ENCODE results near the gene MLLT11. TPM values are rescaled to one million over a fixed set of nuclear protein-coding genes. Genes with fewer than 3 reads are reported as not detected.

Gene MLLT11
- total RNA-seq, 1 donor from 2014 or later = 27.8 TPM

GRCh38 chr1:151098126-151098525, 37.9 kb downstream of the MLLT11 start:
- H3K36me3 Mint-ChIP-seq (ENCODE audit: low read depth, unreplicated experiment) = no peaks in the 10 kb centered on the region
- no peaks in the 10 kb centered on the region for H3K27me3 Mint-ChIP-seq (ENCODE audit: unreplicated experiment)
- no peaks in the 10 kb centered on the region for H3K4me1 Mint-ChIP-seq (ENCODE audit: unreplicated experiment)
- H3K9me3 Mint-ChIP-seq (ENCODE audit: unreplicated experiment) = no peaks in the 10 kb centered on the region
- TF ChIP-seq, protein P1, sequence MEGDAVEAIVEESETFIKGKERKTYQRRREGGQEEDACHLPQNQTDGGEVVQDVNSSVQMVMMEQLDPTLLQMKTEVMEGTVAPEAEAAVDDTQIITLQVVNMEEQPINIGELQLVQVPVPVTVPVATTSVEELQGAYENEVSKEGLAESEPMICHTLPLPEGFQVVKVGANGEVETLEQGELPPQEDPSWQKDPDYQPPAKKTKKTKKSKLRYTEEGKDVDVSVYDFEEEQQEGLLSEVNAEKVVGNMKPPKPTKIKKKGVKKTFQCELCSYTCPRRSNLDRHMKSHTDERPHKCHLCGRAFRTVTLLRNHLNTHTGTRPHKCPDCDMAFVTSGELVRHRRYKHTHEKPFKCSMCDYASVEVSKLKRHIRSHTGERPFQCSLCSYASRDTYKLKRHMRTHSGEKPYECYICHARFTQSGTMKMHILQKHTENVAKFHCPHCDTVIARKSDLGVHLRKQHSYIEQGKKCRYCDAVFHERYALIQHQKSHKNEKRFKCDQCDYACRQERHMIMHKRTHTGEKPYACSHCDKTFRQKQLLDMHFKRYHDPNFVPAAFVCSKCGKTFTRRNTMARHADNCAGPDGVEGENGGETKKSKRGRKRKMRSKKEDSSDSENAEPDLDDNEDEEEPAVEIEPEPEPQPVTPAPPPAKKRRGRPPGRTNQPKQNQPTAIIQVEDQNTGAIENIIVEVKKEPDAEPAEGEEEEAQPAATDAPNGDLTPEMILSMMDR (IDR thresholded peaks at IDR 0.05; ENCODE audit: unreplicated experiment) = no peak
- DNase-seq (ENCODE audit: low spot score) = no peak
- no peak overlapping the region for H3K4me3 Mint-ChIP-seq (ENCODE audit: unreplicated experiment)
- no peak overlapping the region for H3K27ac Mint-ChIP-seq (ENCODE audit: unreplicated experiment)

DNA sequence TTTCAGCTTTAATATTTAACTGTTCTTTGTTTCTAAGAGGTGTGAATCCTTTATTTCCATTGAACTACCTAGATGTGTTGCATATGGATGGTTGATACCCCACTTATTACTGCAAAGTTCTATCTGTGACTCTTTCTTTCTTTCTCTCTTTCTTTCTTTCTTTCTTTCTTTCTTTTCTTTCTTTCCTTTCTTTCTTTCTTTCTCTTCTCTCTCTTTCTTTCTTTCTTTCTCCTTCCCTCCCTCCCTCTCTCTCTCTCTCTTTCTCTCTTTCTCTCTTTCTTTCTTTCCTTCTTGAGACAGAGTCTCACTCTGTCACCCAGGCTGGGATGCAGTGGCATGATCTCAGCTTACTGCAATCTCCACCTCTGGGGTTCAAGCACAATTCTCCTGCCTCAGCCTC, 44.4 kb downstream of the MLLT11 start:
- no peak overlapping the region for H3K27ac Mint-ChIP-seq (ENCODE audit: unreplicated experiment)
- no peak for DNase-seq (ENCODE audit: low spot score)
- no peaks in the 10 kb centered on the region for H3K9me3 Mint-ChIP-seq (ENCODE audit: unreplicated experiment)
- TF ChIP-seq, protein P1 (IDR thresholded peaks at IDR 0.05; ENCODE audit: unreplicated experiment) = no peak
- no peaks in the 10 kb centered on the region for H3K4me1 Mint-ChIP-seq (ENCODE audit: unreplicated experiment)
- no peaks in the 10 kb centered on the region for H3K27me3 Mint-ChIP-seq (ENCODE audit: unreplicated experiment)
- no peaks in the 10 kb centered on the region for H3K36me3 Mint-ChIP-seq (ENCODE audit: low read depth, unreplicated experiment)
- H3K4me3 Mint-ChIP-seq (ENCODE audit: unreplicated experiment) = no peak overlapping the region

- no peaks in the 10 kb centered on the region for H3K36me3 Mint-ChIP-seq (ENCODE audit: low read depth, unreplicated experiment)
- no peak overlapping the region for H3K4me3 Mint-ChIP-seq (ENCODE audit: unreplicated experiment)
- H3K27ac Mint-ChIP-seq (ENCODE audit: unreplicated experiment) = no peak overlapping the region
- TF ChIP-seq, protein P1 (IDR thresholded peaks at IDR 0.05; ENCODE audit: unreplicated experiment) = no peak
- no peaks in the 10 kb centered on the region for H3K27me3 Mint-ChIP-seq (ENCODE audit: unreplicated experiment)
- no peaks in the 10 kb centered on the region for H3K4me1 Mint-ChIP-seq (ENCODE audit: unreplicated experiment)
- no peaks in the 10 kb centered on the region for H3K9me3 Mint-ChIP-seq (ENCODE audit: unreplicated experiment)
- no peak for DNase-seq (ENCODE audit: low spot score)
Observed at GRCh38 chr1:151106894-151107293, 46.7 kb downstream of the MLLT11 start.

GRCh38 chr1:151108331-151108730, 48.1 kb downstream of the MLLT11 start:
- Mint-ChIP-seq H3K9me3 (ENCODE audit: unreplicated experiment) (no peaks in the 10 kb centered on the region), H3K36me3 (ENCODE audit: low read depth, unreplicated experiment) (no peaks in the 10 kb centered on the region), H3K27ac (ENCODE audit: unreplicated experiment) (no peak overlapping the region), H3K27me3 (ENCODE audit: unreplicated experiment) (no peaks in the 10 kb centered on the region), H3K4me3 (ENCODE audit: unreplicated experiment) (no peak overlapping the region), H3K4me1 (ENCODE audit: unreplicated experiment) (no peaks in the 10 kb centered on the region)
- TF ChIP-seq, protein P1 (IDR thresholded peaks at IDR 0.05; ENCODE audit: unreplicated experiment) = no peak
- no peak for DNase-seq (ENCODE audit: low spot score)

GRCh38 chr1:151113877-151114276, 53.7 kb downstream of the MLLT11 start:
- Mint-ChIP-seq H3K36me3 (ENCODE audit: low read depth, unreplicated experiment) (no peaks in the 10 kb centered on the region), H3K9me3 (ENCODE audit: unreplicated experiment) (no peaks in the 10 kb centered on the region), H3K27ac (ENCODE audit: unreplicated experiment) (no peak overlapping the region)

More at GRCh38 chr1:151113877-151114276, 53.7 kb downstream of the MLLT11 start:
- no peak for DNase-seq (ENCODE audit: low spot score)
- H3K4me3 Mint-ChIP-seq (ENCODE audit: unreplicated experiment) = no peak overlapping the region
- H3K27me3 Mint-ChIP-seq (ENCODE audit: unreplicated experiment) = no peaks in the 10 kb centered on the region
- no peaks in the 10 kb centered on the region for H3K4me1 Mint-ChIP-seq (ENCODE audit: unreplicated experiment)
- TF ChIP-seq, protein P1 (IDR thresholded peaks at IDR 0.05; ENCODE audit: unreplicated experiment) = no peak

Other genes starting within 250 kb of the MLLT11 start
- gene ARNT, start 183.8 kb upstream of the MLLT11 start, total RNA-seq (ENCODE audit: unreplicated experiment) = 40.3 TPM
- gene CTXND2, start 173.3 kb upstream of the MLLT11 start, total RNA-seq (ENCODE audit: unreplicated experiment) = not detected
- gene SETDB1, start 134.0 kb upstream of the MLLT11 start, total RNA-seq (ENCODE audit: unreplicated experiment) = 50.6 TPM
- gene CERS2, start 85.6 kb upstream of the MLLT11 start, total RNA-seq (ENCODE audit: unreplicated experiment) = 186 TPM
- not detected for gene ANXA9, start 78.1 kb upstream of the MLLT11 start, total RNA-seq (ENCODE audit: unreplicated experiment)
- 11.2 TPM for gene MINDY1, start 53.5 kb upstream of the MLLT11 start, total RNA-seq (ENCODE audit: unreplicated experiment)
- gene PRUNE1, start 51.9 kb upstream of the MLLT11 start, total RNA-seq (ENCODE audit: unreplicated experiment) = 16.7 TPM
- 1.5 TPM for gene BNIPL, start 23.8 kb upstream of the MLLT11 start, total RNA-seq (ENCODE audit: unreplicated experiment)
- gene C1orf56, start 12.6 kb upstream of the MLLT11 start, total RNA-seq (ENCODE audit: unreplicated experiment) = 1.0 TPM
- gene CDC42SE1, start 775 bp upstream of the MLLT11 start, total RNA-seq (ENCODE audit: unreplicated experiment) = 180 TPM
- gene GABPB2, start 10.4 kb downstream of the MLLT11 start, total RNA-seq (ENCODE audit: unreplicated experiment) = 4.1 TPM
- 214 TPM for gene SEMA6C, start 86.2 kb downstream of the MLLT11 start, total RNA-seq (ENCODE audit: unreplicated experiment)
- gene TNFAIP8L2, start 96.3 kb downstream of the MLLT11 start, total RNA-seq (ENCODE audit: unreplicated experiment) = 1.6 TPM
- gene LYSMD1, start 105.5 kb downstream of the MLLT11 start, total RNA-seq (ENCODE audit: unreplicated experiment) = 7.5 TPM
- gene SCNM1, start 105.7 kb downstream of the MLLT11 start, total RNA-seq (ENCODE audit: unreplicated experiment) = 48.3 TPM
- gene TMOD4, start 115.6 kb downstream of the MLLT11 start, total RNA-seq (ENCODE audit: unreplicated experiment) = 1.1 TPM
- 83.5 TPM for gene VPS72, start 129.8 kb downstream of the MLLT11 start, total RNA-seq (ENCODE audit: unreplicated experiment)
- gene PIP5K1A, start 138.2 kb downstream of the MLLT11 start, total RNA-seq (ENCODE audit: unreplicated experiment) = 75.9 TPM
- 186 TPM for gene PSMD4, start 194.3 kb downstream of the MLLT11 start, total RNA-seq (ENCODE audit: unreplicated experiment)
- 29.9 TPM for gene ZNF687, start 221.9 kb downstream of the MLLT11 start, total RNA-seq (ENCODE audit: unreplicated experiment)